ENCODE measurements around the gene OR6J1. TPM values are rescaled to one million over a fixed set of nuclear protein-coding genes. Genes with fewer than 3 reads are reported as not detected.
"Not testable (repeated sequence)": the region's sequence is repeated elsewhere in the genome, so short reads cannot be mapped to it uniquely, and the experiment has no call there.

The OR6J1 gene
- total RNA-seq, 2 donors from 2014 or later, result not detected

- Histone ChIP-seq H3K9ac (ENCODE audit: low read depth in 2 of 2, low read length in 2 of 2) (no peak overlapping the region), H3K27me3 (no peaks in the 10 kb centered on the region), H3K9me3 (no peaks in the 10 kb centered on the region), H3K36me3 (no peaks in the 10 kb centered on the region), H3K4me1 (no peaks in the 10 kb centered on the region), H3K27ac (no peak overlapping the region), H3K4me3 (no peak overlapping the region)
- no peak for TF ChIP-seq CTCF (IDR thresholded peaks at IDR 0.05)
- DNase-seq, result no peak
- intact Hi-C loops (cut with DNase I), result no loop called here
These were observed 17.6 kb downstream of the OR6J1 start for GRCh38 chr14:22626590-22626989.

- H3K9me3 ChIP-seq, result no peaks in the 10 kb centered on the region
- H3K36me3 ChIP-seq, result no peaks in the 10 kb centered on the region
- H3K4me1 ChIP-seq, result no peaks in the 10 kb centered on the region
- TF ChIP-seq CTCF (IDR thresholded peaks at IDR 0.05), result no peak
- no peaks in the 10 kb centered on the region for H3K27me3 ChIP-seq
- no peak overlapping the region for H3K27ac ChIP-seq
- no peak overlapping the region for H3K9ac ChIP-seq (ENCODE audit: low read depth in 2 of 2, low read length in 2 of 2)
- H3K4me3 ChIP-seq, result no peak overlapping the region
- intact Hi-C loops (cut with DNase I), result no loop called here
- peak; percentile 3 for DNase-seq
These were observed 21.1 kb downstream of the OR6J1 start for GRCh38 chr14:22623047-22623446.

DNA sequence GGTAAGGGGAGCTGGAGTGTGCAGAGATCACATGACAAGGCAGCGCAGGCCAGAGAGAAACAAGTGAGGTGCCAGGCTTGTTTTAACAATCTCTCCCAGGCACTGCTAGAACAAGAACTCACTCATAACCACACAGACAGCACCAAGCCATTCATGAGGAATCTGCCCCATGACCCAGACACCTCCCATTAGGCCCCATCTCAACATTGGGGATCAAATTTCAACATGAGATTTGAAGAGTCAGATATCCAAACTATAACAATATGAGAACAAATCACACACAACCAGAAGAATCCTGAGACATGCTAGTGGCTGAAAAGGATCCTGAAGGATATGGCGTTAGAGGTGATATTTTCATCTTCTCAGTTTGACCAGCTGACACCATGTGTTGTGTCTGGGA, 21.9 kb downstream of the OR6J1 start:
- no peak for TF ChIP-seq CTCF (IDR thresholded peaks at IDR 0.05)
- DNase-seq, result peak; percentile 7
- Histone ChIP-seq H3K9ac (ENCODE audit: low read depth in 2 of 2, low read length in 2 of 2) (no peak overlapping the region), H3K4me1 (no peaks in the 10 kb centered on the region), H3K27me3 (no peaks in the 10 kb centered on the region), H3K27ac (no peak overlapping the region), H3K4me3 (no peak overlapping the region), H3K9me3 (no peaks in the 10 kb centered on the region), H3K36me3 (no peaks in the 10 kb centered on the region)
- intact Hi-C loops (cut with DNase I), result no loop called here

- H3K9me3 ChIP-seq; intact Hi-C loops (cut with DNase I); H3K4me1 ChIP-seq; H3K27ac ChIP-seq; H3K36me3 ChIP-seq; H3K4me3 ChIP-seq; H3K27me3 ChIP-seq; H3K9ac ChIP-seq (ENCODE audit: low read depth in 2 of 2, low read length in 2 of 2); DNase-seq: not testable (repeated sequence)
These were observed 28.4 kb downstream of the OR6J1 start for GRCh38 chr14:22615765-22616164.

DNA sequence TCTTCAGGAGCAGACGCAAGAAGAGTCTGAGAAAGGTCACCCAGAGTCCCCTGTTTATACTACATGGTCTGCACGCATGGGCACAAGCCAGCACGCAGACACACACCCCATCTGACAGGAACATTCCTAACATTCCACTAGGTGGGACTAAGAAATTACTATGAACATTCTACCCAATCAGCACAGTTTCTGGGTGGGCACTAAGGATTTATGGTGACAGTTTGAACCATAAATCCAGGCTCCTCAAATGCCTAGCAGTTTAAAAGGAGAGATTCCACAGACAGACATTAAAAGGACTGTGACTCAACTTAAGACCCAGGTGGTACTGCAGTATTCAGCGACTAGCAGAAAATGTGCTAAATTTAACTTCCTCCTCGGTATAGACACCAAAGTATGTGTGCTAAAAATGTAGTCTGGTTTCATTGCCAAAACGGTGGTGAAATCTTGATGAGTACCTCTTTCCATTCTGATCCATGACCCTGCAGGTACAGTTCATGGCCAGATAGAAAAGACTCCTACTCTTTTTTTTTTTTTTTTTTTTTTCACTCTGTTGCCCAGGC, 29.8 kb downstream of the OR6J1 start:
- intact Hi-C loops (cut with DNase I), result no loop called here
- no peaks in the 10 kb centered on the region for H3K36me3 ChIP-seq
- H3K4me3 ChIP-seq, result no peak overlapping the region
- no peaks in the 10 kb centered on the region for H3K27me3 ChIP-seq
- no peaks in the 10 kb centered on the region for H3K4me1 ChIP-seq
- no peak for TF ChIP-seq CTCF (IDR thresholded peaks at IDR 0.05)
- peak; percentile 18 for DNase-seq
- no peak overlapping the region for H3K9ac ChIP-seq (ENCODE audit: low read depth in 2 of 2, low read length in 2 of 2)
- H3K27ac ChIP-seq, result no peak overlapping the region
- no peaks in the 10 kb centered on the region for H3K9me3 ChIP-seq

GRCh38 chr14:22613736-22614239, 30.4 kb downstream of the OR6J1 start:
- Histone ChIP-seq H3K9me3 (no peaks in the 10 kb centered on the region), H3K4me3 (no peak overlapping the region), H3K36me3 (no peaks in the 10 kb centered on the region), H3K27ac (no peak overlapping the region), H3K9ac (ENCODE audit: low read depth in 2 of 2, low read length in 2 of 2) (no peak overlapping the region), H3K4me1 (no peaks in the 10 kb centered on the region), H3K27me3 (no peaks in the 10 kb centered on the region)
- intact Hi-C loops (cut with DNase I), result no loop called here
- DNase-seq, result no peak
- no peak for TF ChIP-seq CTCF (IDR thresholded peaks at IDR 0.05)
